ENCODE measurements around the gene MMP28.

DNA sequence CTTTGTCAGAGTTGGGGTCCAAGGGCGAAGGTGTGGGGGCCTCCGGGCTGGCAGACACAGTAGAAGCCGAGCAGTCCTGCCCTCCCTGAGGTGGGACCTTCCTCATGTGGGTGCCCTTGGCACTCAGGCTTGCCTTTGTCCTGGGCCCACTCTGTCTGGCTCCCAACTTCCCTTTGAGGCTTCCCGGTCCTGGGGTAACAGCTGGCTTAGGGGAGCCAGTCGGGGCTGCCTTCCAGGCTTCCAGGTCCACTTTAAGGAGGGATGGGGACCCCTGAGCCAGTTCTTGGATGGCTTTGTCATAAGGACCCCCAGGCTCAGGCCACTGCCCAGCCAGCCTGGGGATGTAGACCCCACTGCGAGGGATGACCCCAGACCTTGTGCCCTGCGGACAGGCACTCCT, 50.2 kb downstream of the MMP28 start:
- TF ChIP-seq, protein P1, sequence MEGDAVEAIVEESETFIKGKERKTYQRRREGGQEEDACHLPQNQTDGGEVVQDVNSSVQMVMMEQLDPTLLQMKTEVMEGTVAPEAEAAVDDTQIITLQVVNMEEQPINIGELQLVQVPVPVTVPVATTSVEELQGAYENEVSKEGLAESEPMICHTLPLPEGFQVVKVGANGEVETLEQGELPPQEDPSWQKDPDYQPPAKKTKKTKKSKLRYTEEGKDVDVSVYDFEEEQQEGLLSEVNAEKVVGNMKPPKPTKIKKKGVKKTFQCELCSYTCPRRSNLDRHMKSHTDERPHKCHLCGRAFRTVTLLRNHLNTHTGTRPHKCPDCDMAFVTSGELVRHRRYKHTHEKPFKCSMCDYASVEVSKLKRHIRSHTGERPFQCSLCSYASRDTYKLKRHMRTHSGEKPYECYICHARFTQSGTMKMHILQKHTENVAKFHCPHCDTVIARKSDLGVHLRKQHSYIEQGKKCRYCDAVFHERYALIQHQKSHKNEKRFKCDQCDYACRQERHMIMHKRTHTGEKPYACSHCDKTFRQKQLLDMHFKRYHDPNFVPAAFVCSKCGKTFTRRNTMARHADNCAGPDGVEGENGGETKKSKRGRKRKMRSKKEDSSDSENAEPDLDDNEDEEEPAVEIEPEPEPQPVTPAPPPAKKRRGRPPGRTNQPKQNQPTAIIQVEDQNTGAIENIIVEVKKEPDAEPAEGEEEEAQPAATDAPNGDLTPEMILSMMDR (IDR thresholded peaks at IDR 0.05): no peak
- TF ChIP-seq POLR2A (IDR thresholded peaks at IDR 0.05): no peak

Measured in body of pancreas (tissue), 4 donors.